ENCODE results near the gene LEKR1. TPM values are rescaled to one million over a fixed set of nuclear protein-coding genes. Genes with fewer than 3 reads are reported as not detected.
"Not testable (repeated sequence)": the region's sequence is repeated elsewhere in the genome, so short reads cannot be mapped to it uniquely, and the experiment has no call there.

LEKR1 gene
- total and polyA plus RNA-seq, 9 of the 15 experiments (the other 6 are each of a cell fraction or from before 2014, with no cell fraction given), result 0.76 to 1.8 (median 1.2) TPM

DNA sequence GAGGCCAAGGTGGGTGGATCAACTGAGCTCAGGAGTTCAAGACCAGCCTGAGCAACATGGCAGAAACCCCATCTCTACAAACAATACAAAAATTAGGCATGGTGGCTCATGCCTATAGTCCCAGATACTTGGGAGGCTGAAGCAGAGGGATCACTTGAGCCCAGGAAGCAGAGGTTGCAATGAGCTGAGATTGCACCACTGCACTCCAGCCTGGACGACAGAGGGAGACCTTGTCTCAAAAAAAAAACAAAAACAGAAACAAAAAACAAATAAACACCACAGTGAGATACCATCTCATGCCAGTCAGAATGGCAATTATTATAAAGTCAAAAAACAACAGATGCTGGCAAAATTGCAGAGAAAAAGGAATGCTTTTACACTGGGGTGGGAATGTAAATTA is 69.2 kb downstream of the LEKR1 start (continued):
- TF ChIP-seq RAD21 (CRISPR knock-in tag; conservative IDR thresholded peaks at IDR 0.05 in 1 of 2, IDR thresholded peaks at IDR 0.05 in 1 of 2), result 0 out of 4 replicates have a peak, but pooled peaks of 1 of the 2 experiments have one; percentile 9

DNA sequence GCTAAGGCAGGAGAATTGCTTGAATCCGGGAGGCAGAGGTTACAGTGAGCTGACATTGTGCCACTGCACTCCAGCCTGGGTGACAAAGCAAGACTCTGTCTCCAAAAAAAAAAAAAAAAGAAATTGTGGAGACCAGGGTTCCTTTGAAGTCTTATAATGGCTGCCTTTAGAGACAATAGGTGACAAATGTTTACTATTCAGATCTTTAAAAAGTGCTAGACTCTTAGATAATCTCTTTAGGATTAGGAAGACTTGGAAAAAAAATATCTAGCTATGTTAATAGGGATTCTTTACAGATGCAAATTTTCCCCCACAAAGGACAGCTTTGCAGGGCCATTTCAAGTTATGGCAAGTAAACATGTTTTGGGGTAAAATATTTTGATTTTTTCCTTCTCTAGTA is 71.7 kb downstream of the LEKR1 start:
- DNase-seq (ENCODE audit: extremely low read depth in 1 of 4, low spot score in 3 of 4); H3K27me3 ChIP-seq (ENCODE audit: control insufficient read depth in 2 of 2, insufficient read depth in 2 of 2, low read length in 2 of 2); CTCF ChIA-PET (ENCODE audit: low intra/inter-chr PET ratio); H3K9ac ChIP-seq (ENCODE audit: insufficient read depth in 1 of 2, low read depth in 2 of 2, low read length in 2 of 2); in situ Hi-C loops (cut with MboI); H3K27ac ChIP-seq (ENCODE audit: extremely low read depth, low read depth, low read length); H3K79me2 ChIP-seq (ENCODE audit: control insufficient read depth, insufficient read depth, low read length); H3K9me3 ChIP-seq (replicated peaks; ENCODE audit: control insufficient read depth, insufficient read depth, low read depth, low read length); H3K4me3 ChIP-seq; H2AFZ ChIP-seq (ENCODE audit: low read depth, low read length); ATAC-seq; H4K20me1 ChIP-seq (replicated peaks; ENCODE audit: control insufficient read depth, insufficient read depth, low read length); H3K4me1 ChIP-seq (replicated peaks in 1 of 2; ENCODE audit: control insufficient read depth in 2 of 2, insufficient read depth in 2 of 2, low read length in 2 of 2); H3K36me3 ChIP-seq (ENCODE audit: control insufficient read depth, insufficient read depth, low read length); intact Hi-C loops (cut with micrococcal nuclease); H3K9me1 ChIP-seq (ENCODE audit: control insufficient read depth, insufficient read depth, low read length); BruUV-seq (replicated peaks); FAIRE-seq; H3K4me2 ChIP-seq (ENCODE audit: insufficient read depth, low read length): not testable (repeated sequence)
- POLR2A ChIA-PET, result interaction anchor here (1.0 kb wide), 1 partner anchor 11 kb away, joined by 3 read pairs; no protein-coding TSS in a partner anchor
- no CpG with 5 or more reads among the region's 1 CpG for WGBS (ENCODE audit: insufficient coverage, low coverage, missing lambda C conversion rate)

DNA sequence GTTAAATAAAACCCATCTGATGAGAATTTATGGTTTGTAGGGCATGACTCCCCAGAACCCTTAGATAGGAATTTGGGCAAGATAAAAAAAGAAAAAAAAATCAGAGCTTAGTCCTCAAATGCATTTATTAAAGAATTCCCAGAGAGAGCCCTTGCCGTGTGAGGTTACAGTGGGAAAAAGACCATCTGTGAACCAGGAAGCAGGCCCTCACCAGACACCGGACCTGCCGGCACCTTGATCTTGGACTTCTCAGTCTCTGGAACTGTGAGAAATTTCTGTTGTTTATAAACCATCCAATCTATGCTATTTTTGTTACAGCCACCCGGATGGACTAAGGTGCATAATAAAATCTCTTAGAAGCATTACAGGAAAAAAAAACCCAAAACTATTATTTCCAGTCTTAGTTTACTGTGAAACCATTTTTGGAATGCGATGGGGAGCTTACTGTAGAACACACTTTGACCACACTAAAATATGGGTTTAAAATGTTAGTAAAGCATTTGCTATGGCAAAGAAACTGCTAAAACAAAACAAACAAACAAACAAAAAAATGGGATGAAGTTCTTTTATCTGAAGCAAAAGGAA is 72.2 kb downstream of the LEKR1 start:
- Histone ChIP-seq H3K27ac (ENCODE audit: extremely low read depth, low read depth, low read length) (no peak overlapping the region), H3K9me3 (replicated peaks; ENCODE audit: control insufficient read depth, insufficient read depth, low read depth, low read length) (no peaks in the 10 kb centered on the region), H4K20me1 (replicated peaks; ENCODE audit: control insufficient read depth, insufficient read depth, low read length) (no peaks in the 10 kb centered on the region), H3K4me2 (ENCODE audit: insufficient read depth, low read length) (no peak overlapping the region), H3K36me3 (ENCODE audit: control insufficient read depth, insufficient read depth, low read length) (no peaks in the 10 kb centered on the region), H3K4me3 (no peak overlapping the region), H3K9ac (ENCODE audit: insufficient read depth in 1 of 2, low read depth in 2 of 2, low read length in 2 of 2) (no peak overlapping the region), H3K79me2 (ENCODE audit: control insufficient read depth, insufficient read depth, low read length) (no peaks in the 10 kb centered on the region), H3K27me3 (ENCODE audit: control insufficient read depth in 2 of 2, insufficient read depth in 2 of 2, low read length in 2 of 2) (no peaks in the 10 kb centered on the region), H3K4me1 (replicated peaks in 1 of 2; ENCODE audit: control insufficient read depth in 2 of 2, insufficient read depth in 2 of 2, low read length in 2 of 2) (no peaks in the 10 kb centered on the region), H3K9me1 (ENCODE audit: control insufficient read depth, insufficient read depth, low read length) (no peaks in the 10 kb centered on the region), H2AFZ (ENCODE audit: low read depth, low read length) (no peak overlapping the region)
- in situ Hi-C loops (cut with MboI) (no loop called here), intact Hi-C loops (cut with micrococcal nuclease) (no loop called here)
- ATAC-seq (no peak), FAIRE-seq (no peak), DNase-seq (ENCODE audit: extremely low read depth in 1 of 4, low spot score in 3 of 4) (no peak)
- 57% methylated on average over 5 of the region's 5 CpGs for WGBS (ENCODE audit: insufficient coverage, low coverage, missing lambda C conversion rate)
- BruUV-seq (replicated peaks), result no TSS peak
- CTCF ChIA-PET (ENCODE audit: low intra/inter-chr PET ratio), result no interaction called here
- POLR2A ChIA-PET, result interaction anchor here (1.0 kb wide), 1 partner anchor 11 kb away, joined by 3 read pairs; no protein-coding TSS in a partner anchor
- no peak for TF ChIP-seq TFAM (CRISPR knock-in tag; conservative IDR thresholded peaks at IDR 0.05)
- no peak for TF ChIP-seq GTF2A2 (tag; IDR thresholded peaks at IDR 0.05)
- TF ChIP-seq RCOR1 (IDR thresholded peaks at IDR 0.05; ENCODE audit: borderline replicate concordance in 1 of 2, low read depth in 2 of 2, low read length in 2 of 2), result no peak
- no peak for TF ChIP-seq MBD2 (IDR thresholded peaks at IDR 0.05; ENCODE audit: borderline replicate concordance, low read depth)
- no peak for TF ChIP-seq GATA2 (CRISPR knock-in tag; IDR thresholded peaks at IDR 0.05)
- TF ChIP-seq HNRNPH1 (optimal IDR thresholded peaks at IDR 0.05; ENCODE audit: low read depth, low read length), result no peak
- TF ChIP-seq ZZZ3 (IDR thresholded peaks at IDR 0.05), result no peak
- TF ChIP-seq RFX5 (IDR thresholded peaks at IDR 0.05; ENCODE audit: low read depth, low read length), result no peak
- TF ChIP-seq KLF13 (tag; IDR thresholded peaks at IDR 0.05; ENCODE audit: borderline replicate concordance, low read depth), result no peak
- TF ChIP-seq, protein P1, sequence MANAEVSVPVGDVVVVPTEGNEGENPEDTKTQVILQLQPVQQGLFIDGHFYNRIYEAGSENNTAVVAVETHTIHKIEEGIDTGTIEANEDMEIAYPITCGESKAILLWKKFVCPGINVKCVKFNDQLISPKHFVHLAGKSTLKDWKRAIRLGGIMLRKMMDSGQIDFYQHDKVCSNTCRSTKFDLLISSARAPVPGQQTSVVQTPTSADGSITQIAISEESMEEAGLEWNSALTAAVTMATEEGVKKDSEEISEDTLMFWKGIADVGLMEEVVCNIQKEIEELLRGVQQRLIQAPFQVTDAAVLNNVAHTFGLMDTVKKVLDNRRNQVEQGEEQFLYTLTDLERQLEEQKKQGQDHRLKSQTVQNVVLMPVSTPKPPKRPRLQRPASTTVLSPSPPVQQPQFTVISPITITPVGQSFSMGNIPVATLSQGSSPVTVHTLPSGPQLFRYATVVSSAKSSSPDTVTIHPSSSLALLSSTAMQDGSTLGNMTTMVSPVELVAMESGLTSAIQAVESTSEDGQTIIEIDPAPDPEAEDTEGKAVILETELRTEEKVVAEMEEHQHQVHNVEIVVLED (CRISPR knock-in tag; IDR thresholded peaks at IDR 0.05), result no peak
- TF ChIP-seq HOXB6 (CRISPR knock-in tag; IDR thresholded peaks at IDR 0.05; ENCODE audit: borderline replicate concordance), result no peak
- no peak for TF ChIP-seq SETDB1 (IDR thresholded peaks at IDR 0.05; ENCODE audit: low read length)

Measured in K562 (cell line).